Thyroid gland (tissue), 4 donors: ENCODE measurements around the gene ZCCHC17. TPM values are rescaled to one million over a fixed set of nuclear protein-coding genes. Genes with fewer than 3 reads are reported as not detected.
"Not testable (repeated sequence)": the region's sequence is repeated elsewhere in the genome, so short reads cannot be mapped to it uniquely, and the experiment has no call there.

Source experiments
- DNase-seq, 2 donors: peaks; one replicate each; pipeline ENCODE4 v3.0.0-alpha.2; 2019
- H3K27ac ChIP-seq, 3 donors: fragments of 200-600 bp; sonication (generic); 1 replicate in 2 of 3; 2 replicates in 1 of 3; pipeline ENCODE4 v1.5.1; 2016 to 2019; ENCODE audit warnings: mild to moderate bottlenecking in 1 of 3, moderate library complexity in 1 of 3
- H3K27me3 ChIP-seq: fragments of 200-600 bp; sonication (generic); one replicate; pipeline ENCODE4 v1.5.1; 2019
- H3K36me3 ChIP-seq, 2 donors: fragments of 200-600 bp; sonication (generic); one replicate each; pipeline ENCODE4 v1.5.1; 2016 to 2019
- H3K4me1 ChIP-seq, 2 donors: fragments of 200-600 bp; sonication (generic); one replicate each; pipeline ENCODE4 v1.5.1; 2017 to 2019
- H3K4me3 ChIP-seq, 3 donors: fragments of 200-600 bp; sonication (generic); replicated peaks in 1 of 3; 1 replicate in 2 of 3; 2 replicates in 1 of 3; pipeline ENCODE4 v1.5.1; 2016; ENCODE audit warnings: mild to moderate bottlenecking in 1 of 3
- H3K9me3 ChIP-seq: fragments of 200-600 bp; sonication (generic); one replicate; pipeline ENCODE4 v1.5.1; 2017
- CTCF ChIP-seq, 6 experiments: fragments of 200-600 bp in 3 of 6; fragments of 450-650 bp in 3 of 6; sonication (generic) in 3 of 6; IDR thresholded peaks; one replicate each; pipeline ENCODE4 v1.5.1; 2016 to 2019; ENCODE audit warnings: antibody characterized with exemption in 6 of 6, mild to moderate bottlenecking in 2 of 6, inconsistent platforms in 1 of 6, moderate library complexity in 1 of 6
- POLR2A ChIP-seq, 2 donors: fragments of 450-650 bp; IDR thresholded peaks; one replicate each; pipeline ENCODE4 v1.6.1; 2017; ENCODE audit warnings: antibody characterized with exemption in 2 of 2, mild to moderate bottlenecking in 2 of 2, moderate library complexity in 1 of 2
- WGBS, 2 donors: methylation state at CpG; one replicate each; pipeline ENCODE4 v1.1.5; 2017; 5-methylcytosine and 5-hydroxymethylcytosine counted together
- intact Hi-C: fragments of 100-400 bp; cut with DNase I; formaldehyde crosslinking; loops from one replicate; pipeline ENCODE4 v1.15.1; 2023
- total RNA-seq, 4 donors: library from RNA; depleted of rRNA; stranded (reverse); fragments of >200 nt; gene quantifications; one replicate each; pipeline ENCODE4 v1.2.3, GENCODE V29; 2016

Gene ZCCHC17
- total RNA-seq, 4 donors from 2014 or later, result 20.0 to 29.8 (median 23.9) TPM

- peaks cover 30 to 38% of the 10 kb centered on the region in 2 donors for H3K36me3 ChIP-seq
- 82 to 87% methylated on average over 3 of the region's 3 CpGs for WGBS, 2 donors
- no peak overlapping the region for H3K4me3 ChIP-seq
- no peak for DNase-seq
- intact Hi-C loops, result no loop called here
- no peak overlapping the region for H3K27ac ChIP-seq
- H3K27me3 ChIP-seq, result no peaks in the 10 kb centered on the region
- H3K4me1 ChIP-seq, result no peaks in the 10 kb centered on the region
- H3K9me3 ChIP-seq, result no peaks in the 10 kb centered on the region
- no peak for TF ChIP-seq POLR2A (IDR thresholded peaks at IDR 0.05)
- TF ChIP-seq CTCF (IDR thresholded peaks at IDR 0.05), result no peak
Measured at GRCh38 chr1:31272369-31272768, 24.5 kb upstream of the ZCCHC17 start.

GRCh38 chr1:31273619-31274018 is 23.2 kb upstream of the ZCCHC17 start:
- no peak for TF ChIP-seq POLR2A (IDR thresholded peaks at IDR 0.05)
- TF ChIP-seq CTCF (IDR thresholded peaks at IDR 0.05), result no peak
- Histone ChIP-seq H3K9me3 (no peaks in the 10 kb centered on the region), H3K27me3 (no peaks in the 10 kb centered on the region), H3K4me1 (no peaks in the 10 kb centered on the region), H3K36me3 (peaks cover 19 to 35% of the 10 kb centered on the region in 2 donors), H3K4me3 (no peak overlapping the region), H3K27ac (no peak overlapping the region)
- 80 to 84% methylated on average over 2 of the region's 2 CpGs for WGBS, 2 donors
- intact Hi-C loops, result no loop called here
- DNase-seq, result no peak

GRCh38 chr1:31282426-31282825 is 14.4 kb upstream of the ZCCHC17 start:
- peaks cover 16 to 34% of the 10 kb centered on the region in 2 donors for H3K36me3 ChIP-seq
- H3K9me3 ChIP-seq, H3K4me1 ChIP-seq, H3K4me3 ChIP-seq, H3K27ac ChIP-seq, H3K27me3 ChIP-seq, DNase-seq, intact Hi-C loops: not testable (repeated sequence)
- 97 to 99% methylated on average over 9 of the region's 9 CpGs for WGBS, 2 donors

DNA sequence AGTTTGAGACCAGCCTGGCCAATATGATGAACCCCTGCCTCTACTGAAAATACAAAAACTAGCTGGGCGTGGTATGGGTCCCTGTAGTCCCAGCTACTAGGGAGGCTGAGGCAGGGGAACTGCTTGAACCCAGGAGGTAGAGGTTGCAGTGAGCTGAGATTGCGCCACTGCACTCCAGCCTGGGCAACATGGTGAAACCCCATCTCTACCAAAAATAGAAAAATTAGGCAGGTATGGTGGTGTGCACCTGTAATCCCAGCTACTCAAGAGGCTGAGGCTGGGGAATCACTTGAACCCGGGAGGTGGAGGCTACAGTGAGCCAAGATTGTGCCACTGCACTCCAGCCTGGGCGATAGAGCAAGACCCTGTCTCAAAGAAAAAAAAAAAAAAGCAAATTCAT is 9.0 kb upstream of the ZCCHC17 start:
- intact Hi-C loops, H3K4me3 ChIP-seq, H3K9me3 ChIP-seq, H3K27me3 ChIP-seq, H3K4me1 ChIP-seq, H3K27ac ChIP-seq, DNase-seq: not testable (repeated sequence)
- peaks cover 31 to 46% of the 10 kb centered on the region in 2 donors for H3K36me3 ChIP-seq
- 95 to 100% methylated on average over 4 of the region's 4 CpGs for WGBS, 2 donors

DNA sequence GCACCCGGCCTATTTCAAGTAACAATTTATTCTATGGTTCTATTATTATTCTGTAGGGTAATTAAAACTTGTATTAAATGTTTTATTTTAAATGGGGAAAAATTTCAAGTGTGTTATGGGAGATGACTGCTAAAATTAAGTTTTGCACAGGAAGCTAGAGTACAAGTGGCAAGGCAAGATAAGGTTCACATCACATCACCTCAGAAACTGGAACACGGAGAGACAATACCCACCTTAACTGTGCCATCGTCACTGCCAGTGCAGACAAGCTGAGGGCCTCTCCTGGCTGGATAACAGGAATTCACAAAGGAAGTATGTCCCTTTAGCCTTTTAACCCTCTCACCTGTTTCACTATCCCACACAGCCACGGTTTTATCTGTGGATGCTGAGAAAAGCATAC is 7.8 kb upstream of the ZCCHC17 start:
- TF ChIP-seq POLR2A (IDR thresholded peaks at IDR 0.05) (no peak), CTCF (IDR thresholded peaks at IDR 0.05) (no peak)
- Histone ChIP-seq H3K4me3 (no peak overlapping the region), H3K4me1 (no peaks in the 10 kb centered on the region), H3K27ac (no peak overlapping the region), H3K9me3 (no peaks in the 10 kb centered on the region), H3K27me3 (no peaks in the 10 kb centered on the region), H3K36me3 (peaks cover 33 to 51% of the 10 kb centered on the region in 2 donors)
- no peak for DNase-seq
- intact Hi-C loops, result no loop called here
- 72 to 78% methylated on average over 4 of the region's 4 CpGs for WGBS, 2 donors

DNA sequence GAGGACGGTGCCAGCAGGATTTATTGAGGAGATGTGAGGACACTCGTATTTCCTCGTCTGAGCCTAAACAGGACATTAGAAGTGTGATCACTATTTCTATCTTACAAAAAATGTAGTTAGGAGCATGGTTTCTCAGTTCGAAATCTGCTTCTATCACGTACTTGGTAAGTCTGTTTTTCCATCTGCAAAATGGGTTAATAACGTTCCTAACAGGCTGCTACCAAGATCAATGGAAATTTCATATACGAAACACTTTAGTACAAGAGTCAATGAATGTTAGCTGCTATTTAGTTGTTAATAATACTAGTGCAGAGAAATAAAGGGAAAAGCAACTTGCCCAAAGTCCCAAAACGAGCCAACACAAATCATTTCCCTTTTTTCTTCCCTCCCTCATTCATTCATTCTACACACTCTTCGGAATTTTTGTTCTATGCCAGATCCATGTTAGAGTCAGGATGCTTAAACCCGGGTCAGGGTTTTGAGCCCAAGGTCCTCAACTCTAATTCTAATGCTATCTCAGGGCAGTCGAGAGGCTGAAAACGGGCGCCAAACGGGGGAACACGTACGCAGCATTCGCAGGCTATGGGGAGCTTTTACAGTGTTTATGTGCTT is 852 bp upstream of the ZCCHC17 start:
- TF ChIP-seq CTCF (IDR thresholded peaks at IDR 0.05) (no peak), POLR2A (IDR thresholded peaks at IDR 0.05) (no peak)
- WGBS, 2 donors, result 15 to 16% methylated on average over 17 of the region's 17 CpGs
- peak overlapping the region in 2 of 3 donors; percentile 84 for H3K27ac ChIP-seq

More for the DNA sequence above, 852 bp upstream of the ZCCHC17 start:
- Histone ChIP-seq H3K36me3 (peaks cover 21 to 22% of the 10 kb centered on the region in 2 donors), H3K9me3 (no peaks in the 10 kb centered on the region), H3K27me3 (no peaks in the 10 kb centered on the region), H3K4me3 (peak overlapping the region; percentile 36 to 99 (median 88)), H3K4me1 (peaks cover 10 to 25% of the 10 kb centered on the region in 2 donors)
- no peak for DNase-seq
- intact Hi-C loops, result loop anchor here (10.0 kb wide), 1 partner anchor 129 kb away; no protein-coding TSS in a partner anchor
